Activated CD8-positive, alpha-beta memory T cell treated with anti-CD3 and anti-CD28 coated beads, Interleukin-2, amount 10 ng/mL, durations not matched to agents 7 days and 5 days (primary cell): Measurements from ENCODE around the gene IGFL4. TPM values are rescaled to one million over a fixed set of nuclear protein-coding genes. Genes with fewer than 3 reads are reported as not detected.

Experiments used
- ATAC-seq: fragments of 150-1000 bp; cut with Tn5 transposase; one replicate; pipeline ENCODE4 v1.10.0; 2021; ENCODE audit warnings: moderate library complexity
- CTCF ChIA-PET: fragments of 350-600 bp; sonication (Branson Sonifier 250); formaldehyde crosslinking; loops from one replicate; lab custom pipeline; 2021; ENCODE audit warnings: antibody characterized with exemption; lab: Charles Lee
- DNase-seq: peaks from one replicate; pipeline ENCODE4 v3.0.0-alpha.2; 2020
- H3K27ac Mint-ChIP-seq: one replicate; pipeline ENCODE4 v1.8.0; 2021; ENCODE audit warnings: mild to moderate bottlenecking, mixed read lengths
- H3K27me3 Mint-ChIP-seq: one replicate; pipeline ENCODE4 v1.8.0; 2021; ENCODE audit warnings: mixed read lengths
- H3K36me3 Mint-ChIP-seq: one replicate; pipeline ENCODE4 v1.8.0; 2021; ENCODE audit warnings: mild to moderate bottlenecking, mixed read lengths
- H3K4me1 Mint-ChIP-seq: one replicate; pipeline ENCODE4 v1.8.0; 2021; ENCODE audit warnings: mixed read lengths
- H3K4me3 Mint-ChIP-seq: one replicate; pipeline ENCODE4 v1.8.0; 2021; ENCODE audit warnings: mild to moderate bottlenecking, moderate library complexity, mixed read lengths
- H3K9me3 Mint-ChIP-seq: one replicate; pipeline ENCODE4 v1.8.0; 2022; ENCODE audit warnings: low read depth, mixed read lengths
- total RNA-seq, 2 experiments: library from RNA; stranded (reverse); gene quantifications; one replicate each; pipeline ENCODE4 v1.2.3, GENCODE V29; 2021

The IGFL4 gene
- total RNA-seq, 2 experiments from 2014 or later: not detected

DNA sequence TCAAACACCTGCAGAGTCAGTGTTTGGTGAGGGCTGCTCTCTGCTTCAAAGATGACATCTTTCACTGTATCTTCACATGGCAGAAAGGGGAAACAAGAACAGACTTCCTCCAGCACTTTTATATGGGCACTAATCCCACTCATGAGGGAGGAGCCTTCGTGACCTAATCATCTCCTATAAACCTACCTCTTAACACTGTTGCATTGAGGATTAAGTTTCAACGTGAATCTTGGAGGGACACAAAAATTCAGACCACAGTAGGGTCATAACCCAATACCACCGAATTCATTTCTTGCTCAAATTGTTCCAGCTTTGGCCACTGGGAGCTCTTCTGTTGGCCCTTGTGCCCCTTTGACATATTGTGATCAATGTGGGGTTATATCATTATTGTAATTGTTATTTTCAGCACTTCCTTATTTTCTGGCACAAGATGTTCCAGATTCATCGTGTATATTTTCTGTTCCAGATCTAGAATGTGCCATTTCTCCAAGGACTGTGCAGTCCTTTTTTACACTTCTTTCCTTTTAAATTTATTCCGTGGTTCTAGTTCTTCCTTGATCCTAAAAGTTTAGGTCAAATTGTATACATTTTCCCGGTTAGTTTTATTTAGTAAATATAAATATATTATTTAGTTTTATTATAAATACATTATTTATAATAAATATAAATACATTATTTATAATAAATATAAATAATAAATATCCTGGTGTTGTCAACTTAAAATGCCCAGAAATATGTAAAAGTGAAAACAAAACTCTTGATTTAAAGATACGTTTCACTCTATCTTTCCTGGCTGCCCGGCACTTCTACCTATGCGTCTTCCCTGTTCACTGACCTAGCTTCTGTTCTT is 35.5 kb upstream of the IGFL4 start:
- H3K9me3 Mint-ChIP-seq: no peaks in the 10 kb centered on the region
- no peak overlapping the region for H3K27ac Mint-ChIP-seq
- CTCF ChIA-PET: no interaction called here
- no peak overlapping the region for H3K4me3 Mint-ChIP-seq
- peaks cover 1% of the 10 kb centered on the region for H3K4me1 Mint-ChIP-seq
- no peak for ATAC-seq
- no peaks in the 10 kb centered on the region for H3K36me3 Mint-ChIP-seq
- no peak for DNase-seq
- H3K27me3 Mint-ChIP-seq: peaks cover 80% of the 10 kb centered on the region

DNA sequence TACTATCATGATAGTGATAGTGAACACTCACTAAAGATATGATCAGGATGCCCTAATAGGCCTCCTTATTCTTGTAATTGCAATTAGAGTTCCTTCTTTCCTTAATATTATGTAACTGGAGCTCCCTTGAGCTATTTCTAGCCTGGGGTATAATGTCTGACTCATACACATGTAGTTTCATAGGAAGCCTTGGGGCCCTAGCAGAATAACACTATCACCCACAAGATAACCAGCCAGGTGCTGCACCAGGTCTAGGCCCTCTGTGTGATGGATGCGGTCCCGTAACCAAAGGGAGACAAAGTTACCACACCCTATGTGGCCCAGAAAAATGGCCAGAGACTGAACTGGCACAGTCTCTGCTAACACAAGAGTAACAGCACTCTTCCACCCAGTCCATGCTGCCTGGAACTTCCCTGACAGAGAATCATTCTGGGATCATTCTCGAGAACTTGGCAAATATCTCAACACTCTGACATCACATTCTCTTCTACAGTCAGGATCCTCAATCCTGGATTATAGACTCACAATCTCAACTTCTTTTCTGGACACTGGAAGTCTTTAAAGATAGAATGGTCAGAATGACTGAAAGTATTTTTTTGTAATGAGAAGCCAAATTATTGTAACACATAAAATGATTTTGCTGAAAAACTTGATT is 32.6 kb upstream of the IGFL4 start:
- Mint-ChIP-seq H3K27ac (no peak overlapping the region), H3K4me3 (no peak overlapping the region), H3K27me3 (peaks cover 89% of the 10 kb centered on the region), H3K36me3 (no peaks in the 10 kb centered on the region), H3K9me3 (no peaks in the 10 kb centered on the region), H3K4me1 (peaks cover 4% of the 10 kb centered on the region)
- no peak for DNase-seq
- CTCF ChIA-PET: interaction anchor here (1.7 kb wide), 1 partner anchor 11 kb away, joined by 4 read pairs; no protein-coding TSS in a partner anchor
- ATAC-seq: no peak

DNA sequence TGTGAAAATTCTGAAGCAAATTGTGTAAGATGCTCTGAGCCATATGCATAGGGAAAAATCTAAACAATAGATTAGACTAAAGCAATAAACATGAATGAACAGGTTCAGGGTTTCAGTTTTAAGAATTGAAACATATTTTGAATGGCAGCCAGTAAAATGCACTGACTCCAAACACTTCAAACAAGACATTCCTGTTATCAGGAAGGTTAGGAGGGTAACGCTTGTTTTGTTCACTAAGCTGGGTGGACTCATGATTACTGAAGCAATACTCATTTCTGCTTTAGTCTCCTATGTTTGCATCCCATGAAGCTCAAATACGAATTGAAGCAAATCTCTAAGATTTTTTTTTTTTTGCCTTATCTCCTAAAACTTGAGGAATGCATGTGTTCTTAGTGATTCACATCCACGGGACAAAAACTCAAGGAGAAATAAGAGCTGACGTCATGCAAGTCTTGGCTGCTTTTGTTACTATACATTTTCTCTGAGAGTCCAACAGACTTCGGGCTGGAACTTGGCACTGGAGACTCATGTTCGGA is 29.1 kb upstream of the IGFL4 start:
- H3K4me3 Mint-ChIP-seq: no peak overlapping the region
- CTCF ChIA-PET: no interaction called here
- ATAC-seq (no peak), DNase-seq (no peak)
- H3K27ac Mint-ChIP-seq: no peak overlapping the region
- peaks cover 3% of the 10 kb centered on the region for H3K4me1 Mint-ChIP-seq
- H3K9me3 Mint-ChIP-seq: no peaks in the 10 kb centered on the region
- H3K36me3 Mint-ChIP-seq: no peaks in the 10 kb centered on the region
- peaks cover 90% of the 10 kb centered on the region for H3K27me3 Mint-ChIP-seq

DNA sequence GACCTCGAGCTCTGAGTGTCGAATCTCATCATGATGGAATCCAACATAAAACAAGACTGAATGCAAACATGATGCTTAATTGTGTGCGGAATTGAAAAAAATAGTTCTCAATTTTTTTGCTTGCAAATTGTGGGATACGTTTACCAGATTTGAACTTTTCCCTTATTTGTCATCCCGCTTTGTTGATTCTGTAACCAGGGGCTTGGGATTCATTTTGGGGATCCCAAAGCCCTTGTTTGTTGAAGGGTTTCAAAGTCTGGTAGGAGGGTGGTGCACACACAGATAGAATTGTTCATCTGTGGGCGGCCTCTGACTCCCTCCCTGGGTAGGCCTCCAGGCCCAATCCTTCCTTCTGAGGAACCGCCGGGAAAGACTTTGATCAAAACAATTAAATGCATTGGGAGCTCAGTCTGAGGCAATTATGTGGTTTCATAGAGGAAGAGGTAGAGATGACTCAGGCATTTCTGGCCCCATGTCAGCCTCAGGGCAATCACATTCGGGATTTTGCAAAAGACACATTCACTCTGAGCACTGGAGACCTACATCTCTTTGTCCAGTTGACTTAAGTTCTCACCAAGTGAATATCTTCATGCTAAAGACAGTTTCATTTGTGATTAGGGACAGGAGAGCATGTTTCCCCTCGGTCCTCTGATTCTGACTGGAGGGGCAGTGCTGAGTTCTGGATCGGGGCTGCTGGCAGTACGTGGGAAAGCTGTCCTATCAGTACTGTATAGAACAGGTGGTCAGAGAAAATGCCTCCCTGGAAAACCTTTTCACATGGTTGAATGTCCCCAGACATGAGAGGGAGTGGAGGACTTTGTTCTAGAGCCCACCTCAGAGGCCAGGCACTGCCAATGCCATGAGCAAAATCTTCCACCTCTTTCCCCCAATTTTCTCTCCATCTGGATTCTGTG is 27.8 kb upstream of the IGFL4 start:
- Mint-ChIP-seq H3K27me3 (peaks cover 86% of the 10 kb centered on the region), H3K4me1 (peaks cover 3% of the 10 kb centered on the region), H3K4me3 (no peak overlapping the region), H3K27ac (no peak overlapping the region), H3K9me3 (no peaks in the 10 kb centered on the region), H3K36me3 (no peaks in the 10 kb centered on the region)
- DNase-seq (no peak), ATAC-seq (no peak)
- CTCF ChIA-PET: no interaction called here

DNA sequence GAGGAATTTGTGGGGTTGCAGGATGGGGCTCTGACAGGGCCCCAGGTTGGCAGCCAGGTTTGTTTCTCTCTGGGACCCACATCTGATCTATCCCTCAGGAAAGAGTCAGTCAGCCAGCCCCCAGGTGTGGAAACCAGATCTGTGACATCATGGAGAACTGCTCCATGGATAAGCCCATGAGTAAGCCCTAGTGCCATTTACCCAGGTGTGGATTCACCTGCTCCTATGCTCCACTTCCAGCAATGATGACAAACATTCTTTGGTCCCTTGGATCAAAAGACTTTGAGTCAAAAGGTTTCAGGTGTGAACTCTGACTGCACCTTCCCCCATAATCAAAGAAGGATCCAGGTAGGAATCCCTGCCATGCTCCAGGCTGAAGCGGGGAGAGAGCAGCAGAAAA is 26.9 kb upstream of the IGFL4 start:
- CTCF ChIA-PET: no interaction called here
- no peaks in the 10 kb centered on the region for H3K9me3 Mint-ChIP-seq
- H3K4me1 Mint-ChIP-seq: peaks cover 3% of the 10 kb centered on the region
- no peak for ATAC-seq
- no peak for DNase-seq
- peaks cover 83% of the 10 kb centered on the region for H3K27me3 Mint-ChIP-seq
- H3K4me3 Mint-ChIP-seq: no peak overlapping the region
- no peak overlapping the region for H3K27ac Mint-ChIP-seq
- no peaks in the 10 kb centered on the region for H3K36me3 Mint-ChIP-seq

DNA sequence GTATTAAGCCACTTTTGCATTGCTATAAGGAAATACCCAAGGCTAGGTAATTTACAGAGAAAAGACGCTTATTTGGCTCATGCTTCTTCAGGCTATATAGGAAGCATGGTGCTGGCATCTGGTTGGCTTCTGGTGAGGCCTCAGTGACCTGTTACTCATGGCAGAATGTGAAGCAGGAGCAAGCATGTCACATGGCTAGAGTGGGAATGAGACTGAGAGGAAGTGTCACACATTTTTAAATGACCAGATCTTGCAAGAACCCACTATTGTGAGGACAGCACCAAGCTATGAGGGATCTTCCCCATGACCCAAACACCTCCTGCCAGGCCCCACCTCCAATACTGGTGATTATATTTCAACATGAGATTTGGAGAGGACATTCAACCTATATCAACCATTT is 25.7 kb upstream of the IGFL4 start:
- no peak overlapping the region for H3K27ac Mint-ChIP-seq
- peaks cover 3% of the 10 kb centered on the region for H3K4me1 Mint-ChIP-seq
- H3K9me3 Mint-ChIP-seq: no peaks in the 10 kb centered on the region
- no peaks in the 10 kb centered on the region for H3K36me3 Mint-ChIP-seq
- H3K4me3 Mint-ChIP-seq: no peak overlapping the region
- peaks cover 85% of the 10 kb centered on the region for H3K27me3 Mint-ChIP-seq
- CTCF ChIA-PET: interaction anchor here (1.0 kb wide), 1 partner anchor 12 kb away, joined by 3 read pairs; no protein-coding TSS in a partner anchor
- ATAC-seq: no peak
- DNase-seq: no peak

DNA sequence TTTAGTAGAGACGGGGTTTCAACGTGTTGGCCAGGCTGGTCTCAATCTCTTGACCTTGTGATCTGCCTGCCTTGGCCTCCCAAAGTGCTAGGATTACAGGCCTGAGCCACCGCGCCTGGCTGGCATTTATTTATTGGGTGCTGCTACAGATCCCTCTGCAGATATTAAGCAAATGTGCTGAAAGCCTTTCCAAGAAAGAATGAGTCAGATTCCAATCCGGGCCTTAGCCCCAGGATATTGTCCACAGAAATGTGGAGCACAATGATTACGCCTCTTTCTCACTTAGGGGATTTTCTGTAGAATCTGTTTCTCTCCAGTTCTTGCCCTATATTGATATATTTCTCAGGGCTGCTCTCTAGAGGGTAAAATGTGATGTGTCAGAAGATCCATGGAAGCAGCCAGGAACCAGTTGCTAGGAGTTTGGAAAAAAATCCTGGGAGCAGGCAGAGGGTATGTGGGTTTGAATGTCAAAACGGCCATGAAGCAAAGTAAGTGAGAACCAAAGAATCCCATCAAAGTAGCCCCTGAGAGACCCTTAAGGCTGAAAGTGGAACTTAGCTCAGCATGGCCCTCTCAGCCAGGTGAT is 24.8 kb upstream of the IGFL4 start:
- H3K36me3 Mint-ChIP-seq: no peaks in the 10 kb centered on the region
- H3K9me3 Mint-ChIP-seq: no peaks in the 10 kb centered on the region
- no peak overlapping the region for H3K4me3 Mint-ChIP-seq
- CTCF ChIA-PET: interaction anchor here (1.0 to 1.2 kb wide), 2 partner anchors 13 to 37 kb away, joined by 3 read pairs; no protein-coding TSS in a partner anchor
- ATAC-seq (no peak), DNase-seq (no peak)
- peaks cover 3% of the 10 kb centered on the region for H3K4me1 Mint-ChIP-seq
- no peak overlapping the region for H3K27ac Mint-ChIP-seq
- H3K27me3 Mint-ChIP-seq: peaks cover 81% of the 10 kb centered on the region

DNA sequence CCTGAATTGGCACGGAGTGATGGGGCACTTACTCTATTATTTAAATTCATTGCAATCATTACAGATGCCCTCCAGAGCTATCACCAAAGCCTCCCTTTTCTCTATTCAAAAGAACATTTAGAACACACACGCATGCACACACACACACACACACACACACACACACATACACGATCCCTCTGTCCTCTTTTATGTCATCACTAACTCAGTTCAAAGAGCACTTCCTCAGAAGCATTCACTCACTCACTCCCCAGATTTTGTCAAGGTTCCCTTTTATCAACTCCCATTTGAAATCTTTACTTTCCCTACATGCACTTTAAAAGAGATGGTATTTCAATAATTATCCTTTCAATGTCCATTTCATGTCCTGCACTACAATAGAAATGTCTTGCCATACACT is 22.4 kb upstream of the IGFL4 start:
- CTCF ChIA-PET: no interaction called here
- no peaks in the 10 kb centered on the region for H3K36me3 Mint-ChIP-seq
- no peak overlapping the region for H3K27ac Mint-ChIP-seq
- ATAC-seq (no peak), DNase-seq (no peak)
- H3K4me3 Mint-ChIP-seq: no peak overlapping the region
- peaks cover 67% of the 10 kb centered on the region for H3K27me3 Mint-ChIP-seq
- no peaks in the 10 kb centered on the region for H3K4me1 Mint-ChIP-seq
- peaks cover 6% of the 10 kb centered on the region for H3K9me3 Mint-ChIP-seq

DNA sequence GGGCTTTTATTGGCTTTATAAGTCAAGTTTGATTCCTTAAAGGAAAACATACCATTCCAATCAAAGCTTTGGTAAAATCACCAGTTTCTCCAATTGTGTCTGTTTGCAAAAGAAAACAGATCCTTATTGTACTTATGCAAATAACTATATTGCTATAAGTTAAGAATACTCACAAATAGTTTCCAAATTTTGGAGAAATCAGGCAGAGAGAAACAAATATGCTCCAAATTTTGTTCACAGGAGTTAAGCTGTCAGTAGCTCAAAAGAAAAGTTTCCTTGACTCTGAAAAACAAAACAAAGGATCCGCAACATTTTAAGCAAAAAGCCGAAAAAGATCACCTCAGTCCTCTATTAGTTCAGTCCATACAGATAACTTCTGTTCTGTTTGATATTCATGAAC is 19.2 kb upstream of the IGFL4 start:
- Mint-ChIP-seq H3K36me3 (no peaks in the 10 kb centered on the region), H3K4me3 (no peak overlapping the region), H3K4me1 (no peaks in the 10 kb centered on the region), H3K9me3 (peaks cover 6% of the 10 kb centered on the region), H3K27ac (no peak overlapping the region), H3K27me3 (peaks cover 56% of the 10 kb centered on the region)
- DNase-seq: no peak
- CTCF ChIA-PET: interaction anchor here (0.9 to 1.5 kb wide), 2 partner anchors 18 to 32 kb away, joined by 3 read pairs; no protein-coding TSS in a partner anchor
- ATAC-seq: no peak

DNA sequence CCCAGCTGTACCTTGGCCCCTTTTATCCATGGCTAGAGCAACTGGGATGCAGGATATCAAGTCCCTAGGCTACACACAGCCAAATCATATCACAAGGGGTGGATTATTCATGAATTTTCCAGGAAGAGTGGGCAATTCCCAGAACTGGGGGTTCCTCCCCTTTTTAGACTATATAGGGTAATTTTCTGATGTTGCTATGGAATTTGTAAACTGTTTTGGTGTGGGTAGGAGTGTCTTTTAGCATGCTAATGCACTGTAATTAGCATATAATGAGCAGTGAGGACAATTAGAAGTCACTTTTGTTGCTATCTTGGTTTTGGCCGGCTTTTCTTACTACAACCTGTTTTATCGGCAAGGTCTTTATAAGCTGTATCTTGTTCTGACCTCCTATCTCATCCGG is 18.0 kb upstream of the IGFL4 start:
- no peaks in the 10 kb centered on the region for H3K36me3 Mint-ChIP-seq
- no peak overlapping the region for H3K27ac Mint-ChIP-seq
- DNase-seq (no peak), ATAC-seq (no peak)
- H3K9me3 Mint-ChIP-seq: peaks cover 6% of the 10 kb centered on the region
- CTCF ChIA-PET: no interaction called here
- H3K27me3 Mint-ChIP-seq: peaks cover 61% of the 10 kb centered on the region
- no peaks in the 10 kb centered on the region for H3K4me1 Mint-ChIP-seq
- H3K4me3 Mint-ChIP-seq: no peak overlapping the region

DNA sequence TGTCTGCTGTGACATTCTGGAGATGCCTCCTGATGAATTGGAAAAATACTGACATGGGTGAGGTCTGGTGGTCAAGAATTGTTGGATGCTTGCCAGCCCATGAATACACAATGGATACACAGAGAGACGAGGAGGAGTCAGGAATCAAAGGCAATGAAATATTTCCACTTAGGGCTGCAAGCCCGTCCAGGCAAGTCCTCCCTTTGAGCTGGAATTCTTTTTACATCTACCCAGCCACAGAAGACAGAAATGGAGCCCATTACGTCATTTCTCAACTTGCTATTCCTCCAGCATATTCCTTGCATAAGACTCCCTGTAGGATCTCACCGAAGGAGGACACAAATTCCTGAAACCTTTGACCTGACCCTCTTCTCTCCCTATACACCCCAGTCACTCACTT is 15.7 kb upstream of the IGFL4 start:
- H3K4me3 Mint-ChIP-seq: no peak overlapping the region
- CTCF ChIA-PET: no interaction called here
- peaks cover 56% of the 10 kb centered on the region for H3K27me3 Mint-ChIP-seq
- no peaks in the 10 kb centered on the region for H3K4me1 Mint-ChIP-seq
- DNase-seq (no peak), ATAC-seq (no peak)
- no peaks in the 10 kb centered on the region for H3K36me3 Mint-ChIP-seq
- peaks cover 6% of the 10 kb centered on the region for H3K9me3 Mint-ChIP-seq
- H3K27ac Mint-ChIP-seq: no peak overlapping the region

DNA sequence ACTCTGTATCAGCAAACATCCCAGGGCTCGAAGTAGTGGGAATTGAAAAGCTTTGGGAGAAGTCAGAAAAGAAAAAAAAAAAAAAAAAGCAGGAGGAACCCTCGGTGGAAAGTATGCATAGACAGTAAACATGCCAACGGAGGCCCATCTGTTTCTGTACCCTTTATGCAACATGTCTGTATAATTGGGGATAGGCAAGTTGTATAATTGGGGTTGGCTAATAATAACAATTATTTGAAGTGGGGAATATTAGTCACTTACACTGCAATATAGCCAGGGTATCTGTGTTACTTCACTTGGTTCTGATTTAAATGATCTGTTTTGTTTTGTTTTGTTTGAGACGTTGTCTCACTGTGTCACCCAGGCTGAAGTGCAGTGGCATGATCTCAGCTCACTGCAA is 12.1 kb upstream of the IGFL4 start:
- no peak for DNase-seq
- CTCF ChIA-PET: interaction anchor here (3.4 kb wide), 1 partner anchor 24 kb away, joined by 12 read pairs; no protein-coding TSS in a partner anchor
- Mint-ChIP-seq H3K4me1 (no peaks in the 10 kb centered on the region), H3K9me3 (no peaks in the 10 kb centered on the region), H3K27ac (no peak overlapping the region), H3K27me3 (peaks cover 60% of the 10 kb centered on the region), H3K4me3 (no peak overlapping the region), H3K36me3 (no peaks in the 10 kb centered on the region)
- ATAC-seq: no peak
